Cardiac fibroblast (primary cell): ENCODE data around the gene TPD52L2.
A peak's percentile ranks its signal among the peaks of the same experiment; 100 is the strongest.

Source experiments
- DNase-seq, 2 donors: peaks; one replicate each; pipeline versions ENCODE4 v3.0.0 to v3.0.0-alpha.2; 2010; ENCODE audit warnings: low read depth in 2 of 2
- H3K4me3 ChIP-seq, 2 donors: replicated peaks in 1 of 2; 1 replicate in 1 of 2; 2 replicates in 1 of 2; pipeline ENCODE4 v1.5.1; 2011; ENCODE audit warnings: low read depth in 2 of 2, low read length in 2 of 2, mild to moderate bottlenecking in 2 of 2, moderate library complexity in 1 of 2
- CTCF ChIP-seq: IDR thresholded peaks from one replicate; pipeline ENCODE4 v1.5.1; 2011; ENCODE audit warnings: low read depth, mild to moderate bottlenecking, low read length, inconsistent platforms

TPD52L2 gene

DNA sequence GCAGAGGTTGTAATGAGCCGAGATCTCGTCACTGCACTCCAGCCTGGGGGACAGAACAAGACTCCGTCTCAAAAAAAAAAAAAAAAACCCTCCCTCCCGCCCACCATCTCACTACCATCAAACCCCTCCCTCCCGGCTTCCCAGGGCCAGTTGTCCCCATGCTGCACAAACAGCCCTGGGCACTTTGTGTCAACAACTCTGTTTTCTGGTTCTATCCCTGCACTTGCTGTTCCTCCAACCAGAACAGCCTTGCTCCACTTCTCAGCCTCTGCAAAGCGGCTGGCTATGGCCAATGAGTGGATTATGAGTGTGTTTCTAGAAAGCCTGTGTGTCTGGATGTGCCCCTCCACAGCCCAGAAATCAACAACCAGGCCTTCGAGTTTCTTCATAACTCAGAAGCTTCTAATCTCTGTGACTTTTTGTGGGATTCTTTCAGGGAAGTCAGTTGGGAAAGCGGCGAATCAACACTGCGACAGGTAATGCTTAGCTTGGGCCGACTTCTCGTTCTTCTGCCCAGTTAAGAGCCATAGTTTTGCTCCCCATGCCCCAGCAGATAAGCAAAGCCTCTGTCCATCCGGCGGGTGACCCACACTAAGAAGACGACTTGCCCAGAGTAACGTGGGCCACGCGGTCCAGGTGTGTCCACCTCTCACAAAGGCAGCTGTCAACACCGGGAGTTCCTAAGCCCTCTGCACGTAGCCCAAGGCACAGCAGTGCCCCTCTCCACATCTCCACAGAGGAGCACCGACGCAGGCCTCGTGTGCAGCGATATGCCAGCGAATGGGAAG lies 39.5 kb upstream of the TPD52L2 start:
- no peak for DNase-seq
- no peak overlapping the region for H3K4me3 ChIP-seq
- TF ChIP-seq CTCF, result no peak

GRCh38 chr20:63826753-63827152 lies 38.3 kb upstream of the TPD52L2 start:
- TF ChIP-seq CTCF, result no peak
- no peak overlapping the region for H3K4me3 ChIP-seq
- DNase-seq, result no peak

- TF ChIP-seq CTCF, result no peak
- no peak for DNase-seq
- H3K4me3 ChIP-seq, result no peak overlapping the region
Observed at GRCh38 chr20:63828124-63828523, 36.9 kb upstream of the TPD52L2 start.

DNA sequence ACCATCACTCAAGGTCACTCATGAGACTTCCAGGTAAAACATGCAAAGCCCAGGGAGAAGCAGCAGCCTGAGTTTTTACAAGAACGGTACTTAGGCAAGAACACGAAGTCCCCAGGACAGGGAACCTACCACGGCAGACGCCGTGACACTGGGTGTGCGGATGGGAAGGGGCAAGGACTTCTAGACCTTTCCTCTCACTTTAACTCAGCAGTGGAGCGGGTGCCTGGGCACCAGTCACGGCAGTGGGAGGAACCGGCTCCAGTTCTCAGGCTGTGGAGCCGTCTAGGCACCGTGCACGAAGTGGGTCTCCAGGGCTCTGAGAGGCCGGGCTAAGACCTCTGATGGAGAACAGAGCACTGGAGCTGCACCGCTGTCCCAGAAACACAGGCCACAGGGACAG lies 36.5 kb upstream of the TPD52L2 start:
- no peak for DNase-seq
- no peak overlapping the region for H3K4me3 ChIP-seq
- TF ChIP-seq CTCF, result no peak

DNA sequence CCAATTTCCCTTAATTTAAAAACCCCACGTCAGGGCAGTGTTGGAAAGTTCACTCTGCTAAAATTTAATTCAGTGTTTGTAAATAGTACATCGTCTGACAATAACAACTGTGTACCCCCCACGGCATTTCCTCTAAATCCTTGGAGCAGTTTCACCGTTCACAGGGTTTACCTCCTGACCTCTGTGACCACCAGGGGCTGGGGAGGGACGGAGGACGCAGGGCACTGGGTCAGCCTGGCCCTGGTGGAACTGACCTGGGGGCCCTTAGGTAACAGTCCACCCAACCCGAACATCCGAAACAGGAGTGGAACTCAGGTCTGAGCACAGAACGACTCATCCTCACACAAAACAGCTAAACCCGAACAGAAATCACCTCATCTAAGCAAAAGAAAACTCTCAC lies 36.1 kb upstream of the TPD52L2 start:
- TF ChIP-seq CTCF, result no peak
- H3K4me3 ChIP-seq, result no peak overlapping the region
- no peak for DNase-seq

DNA sequence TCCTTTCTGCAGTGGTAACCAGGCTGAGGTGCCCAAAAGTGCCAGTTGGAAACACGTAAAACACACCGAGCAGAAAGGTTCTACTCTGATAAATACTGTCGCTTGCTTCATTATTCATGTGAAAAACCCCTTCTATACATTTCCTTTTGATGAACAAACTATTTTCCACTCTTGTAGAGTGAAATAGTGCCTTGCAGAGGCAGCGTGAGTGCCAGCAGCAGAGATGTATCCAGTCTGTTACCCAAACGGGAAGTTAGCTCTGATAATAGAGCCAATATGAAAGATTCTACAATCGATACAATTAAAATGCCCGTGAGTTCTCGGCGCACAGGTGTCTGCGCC lies 35.5 kb upstream of the TPD52L2 start:
- no peak for DNase-seq
- H3K4me3 ChIP-seq, result peak overlapping the region; percentile 46 to 58

More for the DNA sequence above, 35.5 kb upstream of the TPD52L2 start:
- no peak for TF ChIP-seq CTCF
